HFF-Myc (cell line): Measurements from ENCODE around the gene GBF1.

Experiments used
- DNase-seq: peaks from one replicate; pipeline ENCODE4 v3.0.0-alpha.2; 2011; ENCODE audit warnings: low read depth; ENCODE audit errors: extremely low read depth
- H3K4me3 ChIP-seq: replicated peaks from 2 replicates; pipeline ENCODE4 v1.5.1; 2011; ENCODE audit warnings: low read depth, mild to moderate bottlenecking, control low read depth, low read length
- TF ChIP-seq, protein P1 (sequence below): IDR thresholded peaks from 2 replicates; pipeline ENCODE4 v1.5.1; 2012; ENCODE audit warnings: mild to moderate bottlenecking, low read depth, low read length, control low read depth; ENCODE audit errors: missing control alignments

The GBF1 gene

DNA sequence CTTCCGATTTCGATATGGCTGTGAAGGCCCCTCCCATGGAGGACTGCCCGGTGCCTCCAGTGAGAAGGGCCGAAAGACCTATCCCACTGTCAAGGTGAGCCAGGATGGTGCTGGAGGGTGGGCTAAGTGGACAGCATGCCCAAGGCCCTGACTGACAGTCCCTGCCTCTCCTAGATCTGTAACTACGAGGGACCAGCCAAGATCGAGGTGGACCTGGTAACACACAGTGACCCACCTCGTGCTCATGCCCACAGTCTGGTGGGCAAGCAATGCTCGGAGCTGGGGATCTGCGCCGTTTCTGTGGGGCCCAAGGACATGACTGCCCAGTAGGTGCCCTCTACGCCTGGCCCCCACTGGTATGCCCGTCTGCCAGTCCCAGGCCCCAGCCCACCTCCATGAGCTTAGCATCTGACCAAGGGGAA lies 151.4 kb downstream of the GBF1 start:
- H3K4me3 ChIP-seq: peak overlapping the region; percentile 58
- TF ChIP-seq, protein P1, sequence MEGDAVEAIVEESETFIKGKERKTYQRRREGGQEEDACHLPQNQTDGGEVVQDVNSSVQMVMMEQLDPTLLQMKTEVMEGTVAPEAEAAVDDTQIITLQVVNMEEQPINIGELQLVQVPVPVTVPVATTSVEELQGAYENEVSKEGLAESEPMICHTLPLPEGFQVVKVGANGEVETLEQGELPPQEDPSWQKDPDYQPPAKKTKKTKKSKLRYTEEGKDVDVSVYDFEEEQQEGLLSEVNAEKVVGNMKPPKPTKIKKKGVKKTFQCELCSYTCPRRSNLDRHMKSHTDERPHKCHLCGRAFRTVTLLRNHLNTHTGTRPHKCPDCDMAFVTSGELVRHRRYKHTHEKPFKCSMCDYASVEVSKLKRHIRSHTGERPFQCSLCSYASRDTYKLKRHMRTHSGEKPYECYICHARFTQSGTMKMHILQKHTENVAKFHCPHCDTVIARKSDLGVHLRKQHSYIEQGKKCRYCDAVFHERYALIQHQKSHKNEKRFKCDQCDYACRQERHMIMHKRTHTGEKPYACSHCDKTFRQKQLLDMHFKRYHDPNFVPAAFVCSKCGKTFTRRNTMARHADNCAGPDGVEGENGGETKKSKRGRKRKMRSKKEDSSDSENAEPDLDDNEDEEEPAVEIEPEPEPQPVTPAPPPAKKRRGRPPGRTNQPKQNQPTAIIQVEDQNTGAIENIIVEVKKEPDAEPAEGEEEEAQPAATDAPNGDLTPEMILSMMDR: no peak
- no peak for DNase-seq

GRCh38 chr10:102397222-102398171 lies 152.2 kb downstream of the GBF1 start:
- DNase-seq: no peak
- no peak overlapping the region for H3K4me3 ChIP-seq
- TF ChIP-seq, protein P1: no peak

GRCh38 chr10:102398172-102399020 lies 153.1 kb downstream of the GBF1 start:
- no peak for DNase-seq
- no peak overlapping the region for H3K4me3 ChIP-seq
- TF ChIP-seq, protein P1: no peak

- TF ChIP-seq, protein P1: peak; percentile 89
- H3K4me3 ChIP-seq: peak overlapping the region; percentile 45
- DNase-seq: no peak
These were observed 154.1 kb downstream of the GBF1 start for GRCh38 chr10:102399217-102400021.

DNA sequence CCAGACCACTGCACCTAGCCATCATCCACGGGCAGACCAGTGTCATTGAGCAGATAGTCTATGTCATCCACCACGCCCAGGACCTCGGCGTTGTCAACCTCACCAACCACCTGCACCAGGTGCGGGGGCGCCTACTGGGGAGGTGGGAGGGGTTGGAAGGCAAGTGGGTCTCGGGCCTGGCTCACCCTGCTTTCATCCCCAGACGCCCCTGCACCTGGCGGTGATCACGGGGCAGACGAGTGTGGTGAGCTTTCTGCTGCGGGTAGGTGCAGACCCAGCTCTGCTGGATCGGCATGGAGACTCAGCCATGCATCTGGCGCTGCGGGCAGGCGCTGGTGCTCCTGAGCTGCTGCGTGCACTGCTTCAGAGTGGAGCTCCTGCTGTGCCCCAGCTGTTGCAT lies 154.7 kb downstream of the GBF1 start:
- TF ChIP-seq, protein P1: no peak
- 0 out of 2 replicates have a peak overlapping the region, but pooled peaks have one; percentile 45 for H3K4me3 ChIP-seq
- no peak for DNase-seq
